Activated naive CD8-positive, alpha-beta T cell treated with anti-CD3 and anti-CD28 coated beads for 36 hours (primary cell): Measurements from ENCODE around the gene KCNC2. TPM values are rescaled to one million over a fixed set of nuclear protein-coding genes. Genes with fewer than 3 reads are reported as not detected.

ENCODE experiments used
- DNase-seq: peaks from one replicate; pipeline ENCODE4 v3.0.0; 2021
- H3K27ac Mint-ChIP-seq: one replicate; pipeline ENCODE4 v1.8.0; 2022; ENCODE audit warnings: mild to moderate bottlenecking, moderate library complexity, mixed read lengths
- H3K27me3 Mint-ChIP-seq: one replicate; pipeline ENCODE4 v1.8.0; 2022; ENCODE audit warnings: mild to moderate bottlenecking, mixed read lengths
- H3K36me3 Mint-ChIP-seq: one replicate; pipeline ENCODE4 v1.8.0; 2021; ENCODE audit warnings: mild to moderate bottlenecking, mixed read lengths
- H3K4me1 Mint-ChIP-seq: one replicate; pipeline ENCODE4 v1.8.0; 2021; ENCODE audit warnings: mixed read lengths
- H3K4me3 Mint-ChIP-seq: one replicate; pipeline ENCODE4 v1.8.0; 2022; ENCODE audit warnings: mild to moderate bottlenecking, moderate library complexity, mixed read lengths
- H3K9me3 Mint-ChIP-seq: one replicate; pipeline ENCODE4 v1.8.0; 2022; ENCODE audit warnings: mixed read lengths
- total RNA-seq, 2 experiments: library from RNA; stranded (reverse); gene quantifications; one replicate each; pipeline ENCODE4 v1.2.3, GENCODE V29; 2021

The KCNC2 gene
- total RNA-seq, 2 experiments from 2014 or later: not detected

GRCh38 chr12:75121036-75121705 is 88.5 kb downstream of the KCNC2 start:
- no peaks in the 10 kb centered on the region for H3K4me1 Mint-ChIP-seq
- DNase-seq: no peak
- no peak overlapping the region for H3K27ac Mint-ChIP-seq
- H3K4me3 Mint-ChIP-seq: no peak overlapping the region
- H3K27me3 Mint-ChIP-seq: no peaks in the 10 kb centered on the region
- no peaks in the 10 kb centered on the region for H3K36me3 Mint-ChIP-seq
- no peaks in the 10 kb centered on the region for H3K9me3 Mint-ChIP-seq

- no peaks in the 10 kb centered on the region for H3K9me3 Mint-ChIP-seq
- H3K36me3 Mint-ChIP-seq: no peaks in the 10 kb centered on the region
- no peak overlapping the region for H3K27ac Mint-ChIP-seq
- no peak overlapping the region for H3K4me3 Mint-ChIP-seq
- DNase-seq: no peak
- no peaks in the 10 kb centered on the region for H3K4me1 Mint-ChIP-seq
- H3K27me3 Mint-ChIP-seq: no peaks in the 10 kb centered on the region
Observed at GRCh38 chr12:75120311-75120711, 89.3 kb downstream of the KCNC2 start.

GRCh38 chr12:75116646-75117198 is 92.9 kb downstream of the KCNC2 start:
- Mint-ChIP-seq H3K9me3 (no peaks in the 10 kb centered on the region), H3K36me3 (no peaks in the 10 kb centered on the region), H3K27me3 (peaks cover 4% of the 10 kb centered on the region), H3K27ac (no peak overlapping the region), H3K4me3 (no peak overlapping the region), H3K4me1 (no peaks in the 10 kb centered on the region)
- DNase-seq: no peak

GRCh38 chr12:75115748-75116147 is 93.9 kb downstream of the KCNC2 start:
- H3K27ac Mint-ChIP-seq: no peak overlapping the region
- H3K4me3 Mint-ChIP-seq: no peak overlapping the region
- DNase-seq: no peak
- peaks cover 4% of the 10 kb centered on the region for H3K27me3 Mint-ChIP-seq
- no peaks in the 10 kb centered on the region for H3K9me3 Mint-ChIP-seq
- H3K36me3 Mint-ChIP-seq: no peaks in the 10 kb centered on the region
- no peaks in the 10 kb centered on the region for H3K4me1 Mint-ChIP-seq

GRCh38 chr12:75103822-75104221 is 105.8 kb downstream of the KCNC2 start:
- Mint-ChIP-seq H3K27ac (no peak overlapping the region), H3K4me3 (no peak overlapping the region), H3K27me3 (no peaks in the 10 kb centered on the region), H3K9me3 (no peaks in the 10 kb centered on the region), H3K36me3 (no peaks in the 10 kb centered on the region), H3K4me1 (no peaks in the 10 kb centered on the region)
- DNase-seq: no peak

GRCh38 chr12:75101781-75102180 is 107.9 kb downstream of the KCNC2 start:
- H3K36me3 Mint-ChIP-seq: no peaks in the 10 kb centered on the region
- H3K4me1 Mint-ChIP-seq: no peaks in the 10 kb centered on the region
- no peaks in the 10 kb centered on the region for H3K9me3 Mint-ChIP-seq
- DNase-seq: no peak
- H3K4me3 Mint-ChIP-seq: no peak overlapping the region
- no peaks in the 10 kb centered on the region for H3K27me3 Mint-ChIP-seq
- H3K27ac Mint-ChIP-seq: no peak overlapping the region

GRCh38 chr12:75099210-75099609 is 110.4 kb downstream of the KCNC2 start:
- Mint-ChIP-seq H3K27ac (no peak overlapping the region), H3K36me3 (no peaks in the 10 kb centered on the region), H3K27me3 (no peaks in the 10 kb centered on the region), H3K4me3 (no peak overlapping the region), H3K4me1 (no peaks in the 10 kb centered on the region), H3K9me3 (no peaks in the 10 kb centered on the region)
- DNase-seq: no peak

- no peak for DNase-seq
- no peak overlapping the region for H3K27ac Mint-ChIP-seq
- H3K4me1 Mint-ChIP-seq: no peaks in the 10 kb centered on the region
- H3K27me3 Mint-ChIP-seq: no peaks in the 10 kb centered on the region
- H3K4me3 Mint-ChIP-seq: no peak overlapping the region
- no peaks in the 10 kb centered on the region for H3K9me3 Mint-ChIP-seq
- H3K36me3 Mint-ChIP-seq: no peaks in the 10 kb centered on the region
Observed at GRCh38 chr12:75097003-75097402, 112.6 kb downstream of the KCNC2 start.

GRCh38 chr12:75087654-75088053 is 122.0 kb downstream of the KCNC2 start:
- Mint-ChIP-seq H3K9me3 (no peaks in the 10 kb centered on the region), H3K27ac (no peak overlapping the region), H3K27me3 (peaks cover 3% of the 10 kb centered on the region), H3K4me1 (no peaks in the 10 kb centered on the region), H3K36me3 (no peaks in the 10 kb centered on the region), H3K4me3 (no peak overlapping the region)
- no peak for DNase-seq

- no peak overlapping the region for H3K27ac Mint-ChIP-seq
- H3K4me1 Mint-ChIP-seq: no peaks in the 10 kb centered on the region
- no peak overlapping the region for H3K4me3 Mint-ChIP-seq
- H3K36me3 Mint-ChIP-seq: no peaks in the 10 kb centered on the region
- no peak for DNase-seq
- no peaks in the 10 kb centered on the region for H3K9me3 Mint-ChIP-seq
- H3K27me3 Mint-ChIP-seq: peaks cover 3% of the 10 kb centered on the region
Observed at GRCh38 chr12:75086091-75087038, 123.3 kb downstream of the KCNC2 start.

- no peak for DNase-seq
- Mint-ChIP-seq H3K36me3 (no peaks in the 10 kb centered on the region), H3K9me3 (no peaks in the 10 kb centered on the region), H3K4me1 (no peaks in the 10 kb centered on the region), H3K4me3 (no peak overlapping the region), H3K27me3 (no peaks in the 10 kb centered on the region), H3K27ac (no peak overlapping the region)
Observed at GRCh38 chr12:75081305-75081704, 128.3 kb downstream of the KCNC2 start.

- DNase-seq: no peak
- H3K9me3 Mint-ChIP-seq: no peaks in the 10 kb centered on the region
- no peak overlapping the region for H3K4me3 Mint-ChIP-seq
- H3K4me1 Mint-ChIP-seq: no peaks in the 10 kb centered on the region
- no peaks in the 10 kb centered on the region for H3K36me3 Mint-ChIP-seq
- no peak overlapping the region for H3K27ac Mint-ChIP-seq
- no peaks in the 10 kb centered on the region for H3K27me3 Mint-ChIP-seq
Observed at GRCh38 chr12:75080582-75080981, 129.1 kb downstream of the KCNC2 start.

GRCh38 chr12:75065482-75065881 is 144.2 kb downstream of the KCNC2 start:
- H3K4me1 Mint-ChIP-seq: no peaks in the 10 kb centered on the region
- no peak overlapping the region for H3K27ac Mint-ChIP-seq
- no peaks in the 10 kb centered on the region for H3K36me3 Mint-ChIP-seq
- H3K9me3 Mint-ChIP-seq: no peaks in the 10 kb centered on the region
- H3K27me3 Mint-ChIP-seq: no peaks in the 10 kb centered on the region
- no peak overlapping the region for H3K4me3 Mint-ChIP-seq
- DNase-seq: no peak

GRCh38 chr12:75062691-75063090 is 146.9 kb downstream of the KCNC2 start:
- Mint-ChIP-seq H3K36me3 (no peaks in the 10 kb centered on the region), H3K27me3 (no peaks in the 10 kb centered on the region), H3K9me3 (no peaks in the 10 kb centered on the region), H3K4me3 (no peak overlapping the region), H3K27ac (no peak overlapping the region), H3K4me1 (no peaks in the 10 kb centered on the region)
- no peak for DNase-seq

- Mint-ChIP-seq H3K36me3 (no peaks in the 10 kb centered on the region), H3K4me1 (no peaks in the 10 kb centered on the region), H3K27me3 (no peaks in the 10 kb centered on the region), H3K4me3 (no peak overlapping the region), H3K27ac (no peak overlapping the region), H3K9me3 (no peaks in the 10 kb centered on the region)
- DNase-seq: no peak
Observed at GRCh38 chr12:75058228-75058627, 151.4 kb downstream of the KCNC2 start.
